Right ventricle myocardium inferior (tissue), 1 donor: ENCODE results near the gene KLHDC2. TPM values are rescaled to one million over a fixed set of nuclear protein-coding genes. Genes with fewer than 3 reads are reported as not detected.
"Not testable (repeated sequence)": the region's sequence is repeated elsewhere in the genome, so short reads cannot be mapped to it uniquely, and the experiment has no call there.

ENCODE experiments used
- ATAC-seq: fragments of 200-7000 bp; cut with Tn5 transposase; one replicate; pipeline ENCODE4 v1.9.1; 2020; ENCODE audit warnings: mild to moderate bottlenecking, moderate library complexity
- DNase-seq: peaks from one replicate; pipeline ENCODE4 v3.0.0; 2021; ENCODE audit errors: missing footprints
- intact Hi-C: fragments of 100-400 bp; cut with DNase I; formaldehyde crosslinking; loops from one replicate; pipeline ENCODE4 v1.11.0; 2022
- long read RNA-seq: library from polyadenylated mRNA; unstranded; transcript quantifications from one replicate; pipeline ENCODE4 v2.0.0, GENCODE V29; 2021
- total RNA-seq: library from RNA; stranded (reverse); fragmentation: NEBNext Ultra II Directional; extraction: Animal tissue kit (Norgen Biotek cat#: 25700); gene quantifications from one replicate; pipeline ENCODE4 v1.2.1, GENCODE V29; 2021
- donor health status: DM: no; HTN: yes; CAD: no; lungs with severe emphysema.

The KLHDC2 gene, protein sequence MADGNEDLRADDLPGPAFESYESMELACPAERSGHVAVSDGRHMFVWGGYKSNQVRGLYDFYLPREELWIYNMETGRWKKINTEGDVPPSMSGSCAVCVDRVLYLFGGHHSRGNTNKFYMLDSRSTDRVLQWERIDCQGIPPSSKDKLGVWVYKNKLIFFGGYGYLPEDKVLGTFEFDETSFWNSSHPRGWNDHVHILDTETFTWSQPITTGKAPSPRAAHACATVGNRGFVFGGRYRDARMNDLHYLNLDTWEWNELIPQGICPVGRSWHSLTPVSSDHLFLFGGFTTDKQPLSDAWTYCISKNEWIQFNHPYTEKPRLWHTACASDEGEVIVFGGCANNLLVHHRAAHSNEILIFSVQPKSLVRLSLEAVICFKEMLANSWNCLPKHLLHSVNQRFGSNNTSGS
- total RNA-seq, result 84.4 TPM
- long read RNA-seq, full-length matches to known transcripts, result 88 of 95 reads
- long read RNA-seq, partial matches to known transcripts, result 1 of 95 reads
- long read RNA-seq, other reads (novel, unspliced or antisense), result 6 of 95 reads

DNA sequence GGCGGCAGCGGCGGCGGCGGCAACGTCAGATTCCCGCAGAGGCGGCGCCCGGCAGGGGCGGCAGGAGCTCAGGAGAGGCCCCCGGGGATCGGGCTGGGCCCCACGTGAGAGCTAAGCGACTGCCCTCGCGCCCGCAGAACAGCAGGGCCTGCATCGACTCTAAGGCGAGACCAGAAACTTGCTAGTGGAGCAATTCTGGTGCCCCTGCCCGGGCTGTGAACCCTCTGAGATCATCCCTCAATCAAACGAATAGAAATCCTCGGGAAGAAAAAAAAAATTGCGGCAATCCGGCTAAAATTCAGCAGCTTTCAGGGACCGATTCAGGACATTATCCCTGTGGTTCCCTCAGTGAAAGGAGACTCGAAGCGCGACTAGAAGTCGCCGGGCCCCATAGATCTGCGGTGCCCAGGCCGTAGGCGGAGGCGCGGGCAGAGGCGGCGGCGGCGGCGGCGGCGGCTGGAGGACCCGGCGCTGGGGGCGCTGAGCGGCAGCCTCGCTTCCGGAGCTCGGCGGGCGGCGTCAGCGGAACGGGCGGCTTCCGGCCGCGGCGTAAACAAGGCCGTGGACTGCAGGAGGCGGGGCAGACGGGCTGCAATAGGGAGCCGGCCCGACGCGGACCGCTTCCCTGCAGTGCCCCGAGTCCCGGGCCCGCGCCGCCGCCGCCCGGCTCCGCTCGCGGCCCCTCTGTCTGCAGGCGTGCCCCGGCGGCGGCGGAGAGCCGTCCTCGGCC lies at the start of gene KLHDC2:
Gene KLHDC2, plus strand, starts transcription at position 583 of the 730 bp plus-strand sequence. CDS start 316 bp downstream, outside the sequence.
- DNase-seq, result peak; percentile 97
- ATAC-seq, result peak; percentile 96
- intact Hi-C loops, result loop anchor here (2.0 kb wide), 2 partner anchors 75 to 133 kb away; partner anchors contain the start of genes DNAAF2 and KLHDC1

DNA sequence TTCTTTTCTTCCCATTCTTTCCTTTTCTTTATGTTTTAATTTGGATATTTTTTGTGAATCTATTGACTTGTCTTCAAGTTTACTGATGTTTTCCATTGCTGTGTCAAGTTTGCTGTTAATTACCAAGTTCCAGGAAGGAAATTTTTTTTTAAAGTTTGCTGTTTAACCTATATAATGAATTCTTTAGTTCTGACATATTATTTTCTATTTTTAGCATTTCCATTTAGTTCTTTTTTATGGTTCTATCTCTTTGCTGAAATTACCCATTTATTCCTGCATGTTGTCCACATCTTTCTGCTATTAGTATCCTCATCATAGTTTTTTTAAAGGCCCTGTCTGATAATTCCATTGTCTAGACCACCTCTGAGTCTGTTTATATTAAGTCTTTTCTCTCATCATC lies 47.2 kb upstream of the KLHDC2 start:
- ATAC-seq, result no peak
- intact Hi-C loops, result no loop called here
- DNase-seq, result no peak

DNA sequence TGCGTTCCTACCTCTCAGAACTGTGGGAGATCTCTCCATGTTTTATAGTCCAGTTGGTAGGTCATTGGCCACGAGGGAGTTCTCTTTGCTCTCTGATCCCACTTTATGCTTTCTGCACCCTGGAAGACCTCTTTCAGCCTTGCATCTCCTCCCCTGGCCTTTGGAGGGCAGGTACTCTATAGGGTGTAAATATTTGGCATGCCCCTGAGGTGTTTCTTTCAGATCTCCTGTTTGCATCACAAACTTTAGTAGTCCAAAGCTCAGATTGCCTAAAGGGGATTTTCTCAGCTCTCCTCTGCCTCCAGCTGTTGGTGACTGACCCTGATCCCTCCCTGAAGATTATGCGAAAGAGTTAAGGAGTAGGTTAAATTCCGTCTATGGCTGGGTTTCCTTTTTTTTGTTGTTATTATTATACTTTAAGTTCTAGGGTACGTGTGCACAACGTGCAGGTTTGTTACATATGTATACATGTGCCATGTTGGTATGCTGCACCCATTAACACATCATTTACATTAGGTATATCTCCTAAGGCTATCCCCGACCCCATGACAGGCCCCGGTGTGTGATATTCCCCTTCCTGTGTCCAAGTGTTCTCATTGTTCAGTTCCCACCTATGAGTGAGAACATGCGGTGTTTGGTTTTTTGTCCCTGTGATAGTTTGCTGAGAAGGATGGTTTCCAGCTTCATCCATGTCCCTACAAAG lies 46.1 kb upstream of the KLHDC2 start:
- DNase-seq, ATAC-seq, intact Hi-C loops: not testable (repeated sequence)

DNA sequence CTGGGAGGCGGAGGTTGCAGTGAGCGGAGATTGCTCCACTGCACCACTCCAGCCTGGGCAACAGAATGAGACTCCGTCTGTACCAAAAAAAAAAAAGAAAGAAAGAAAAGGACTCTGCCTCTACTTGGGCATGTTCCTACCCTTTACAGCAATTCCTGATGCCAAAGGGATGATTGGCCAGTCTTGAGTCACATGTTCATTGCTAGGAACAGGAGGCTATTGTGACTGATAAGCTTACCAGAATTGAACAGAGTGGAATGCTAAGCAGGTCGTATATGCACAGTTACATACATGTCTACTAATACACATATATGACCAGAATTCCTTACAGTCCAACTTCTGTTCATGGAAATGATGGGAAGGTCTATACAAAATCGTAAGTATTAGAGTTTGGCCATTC lies 40.8 kb upstream of the KLHDC2 start:
- ATAC-seq (no peak), DNase-seq (no peak)
- intact Hi-C loops, result no loop called here

DNA sequence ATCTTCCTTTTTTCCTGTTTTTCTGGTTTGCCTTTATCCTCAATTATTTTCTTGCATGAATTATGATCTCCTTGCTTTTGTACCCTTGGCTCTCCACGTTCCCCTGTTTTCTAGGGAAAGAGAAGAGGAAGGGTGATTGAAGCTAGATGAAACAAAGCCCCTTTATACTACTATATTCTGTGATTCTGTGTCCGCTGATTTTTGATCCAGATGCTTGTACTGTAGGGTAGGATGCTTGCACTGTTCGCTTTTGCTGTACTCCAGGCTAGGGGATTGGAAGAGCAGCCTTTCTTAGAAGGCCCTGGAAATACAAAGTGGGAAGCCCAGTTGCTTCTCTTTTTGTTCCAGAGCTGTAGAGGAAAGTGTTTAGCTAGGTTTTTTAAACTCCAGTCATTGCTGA lies 35.1 kb upstream of the KLHDC2 start:
- no peak for DNase-seq
- intact Hi-C loops, result no loop called here
- no peak for ATAC-seq

DNA sequence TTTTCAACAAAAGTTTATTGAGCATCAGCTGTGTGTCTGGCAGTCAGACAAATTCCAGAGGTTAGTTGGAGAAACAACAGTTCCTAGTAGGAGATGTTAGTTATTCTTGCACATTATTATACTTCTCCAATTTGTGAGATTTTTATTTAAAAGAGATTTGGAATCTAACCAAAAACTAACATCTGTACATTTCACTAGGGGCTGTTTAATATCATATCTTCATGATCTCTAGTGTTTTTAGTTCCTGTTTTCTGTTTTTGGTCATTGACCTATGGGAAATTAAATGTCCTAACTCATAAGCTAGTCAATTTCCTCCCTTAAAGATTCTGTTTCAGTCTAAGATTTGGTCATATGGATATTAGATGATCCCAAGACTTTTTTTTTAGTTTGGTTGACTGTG lies 34.1 kb upstream of the KLHDC2 start:
- no peak for DNase-seq
- intact Hi-C loops, result no loop called here

DNA sequence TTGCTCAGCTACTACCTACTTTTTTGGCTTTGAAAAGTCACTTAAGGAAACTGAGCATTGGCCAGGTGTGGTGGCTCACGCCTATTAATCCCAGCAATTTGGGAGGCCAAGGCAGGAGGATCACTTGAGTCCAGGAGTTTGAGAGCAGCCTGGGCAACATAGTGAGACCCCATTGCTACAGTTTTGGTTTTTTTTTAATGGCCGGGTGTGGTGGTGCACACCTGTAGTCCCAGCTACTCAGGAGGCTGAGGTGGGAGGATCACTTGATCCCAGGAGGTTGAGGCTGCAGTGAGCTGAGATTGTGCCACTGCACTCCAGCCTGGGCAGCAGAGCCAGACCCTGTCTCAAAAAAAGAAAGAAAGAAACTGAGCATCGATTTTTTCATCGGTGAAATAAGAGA lies 32.3 kb upstream of the KLHDC2 start:
- intact Hi-C loops, ATAC-seq, DNase-seq: not testable (repeated sequence)

More for the DNA sequence above, 34.1 kb upstream of the KLHDC2 start:
- ATAC-seq, result no peak

DNA sequence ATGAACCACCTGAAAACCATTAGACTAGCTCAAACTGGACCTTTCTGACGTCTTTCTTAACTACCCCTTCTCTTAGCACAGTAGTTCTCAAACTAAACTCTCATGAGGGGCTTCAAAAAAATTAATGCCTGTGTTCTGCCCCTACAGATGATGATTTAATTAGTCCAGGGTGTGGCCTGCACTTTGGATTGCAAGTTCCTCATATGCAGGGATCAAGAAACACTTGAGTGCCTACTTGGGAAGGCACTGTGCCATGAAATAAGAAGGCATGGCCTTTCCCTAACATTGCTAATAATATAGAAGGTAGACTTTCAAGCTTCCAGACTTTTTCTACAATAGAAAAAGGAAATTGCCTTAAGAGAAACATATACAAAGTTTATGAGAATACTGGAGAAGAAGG lies 22.8 kb upstream of the KLHDC2 start:
- intact Hi-C loops, result no loop called here
- ATAC-seq (no peak), DNase-seq (no peak)

DNA sequence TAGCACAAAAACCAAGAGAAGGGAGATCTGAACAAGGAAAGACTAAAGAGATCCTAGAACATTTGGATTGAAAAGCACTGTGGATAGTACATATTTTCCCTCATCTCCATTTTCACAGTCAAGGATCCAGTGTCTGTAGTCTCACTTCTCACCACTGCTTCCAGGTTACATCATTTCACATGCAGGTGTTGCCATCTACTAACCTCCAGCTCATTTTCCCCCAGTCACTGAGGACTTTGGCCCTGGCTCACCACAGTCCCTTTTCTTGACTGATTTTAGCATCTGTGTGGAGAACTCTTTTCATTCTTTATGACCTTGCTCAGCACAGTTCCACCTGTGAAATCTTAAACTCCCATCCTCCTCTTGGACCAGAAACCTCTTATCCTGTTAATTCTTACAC lies 21.5 kb upstream of the KLHDC2 start:
- intact Hi-C loops, DNase-seq, ATAC-seq: not testable (repeated sequence)

DNA sequence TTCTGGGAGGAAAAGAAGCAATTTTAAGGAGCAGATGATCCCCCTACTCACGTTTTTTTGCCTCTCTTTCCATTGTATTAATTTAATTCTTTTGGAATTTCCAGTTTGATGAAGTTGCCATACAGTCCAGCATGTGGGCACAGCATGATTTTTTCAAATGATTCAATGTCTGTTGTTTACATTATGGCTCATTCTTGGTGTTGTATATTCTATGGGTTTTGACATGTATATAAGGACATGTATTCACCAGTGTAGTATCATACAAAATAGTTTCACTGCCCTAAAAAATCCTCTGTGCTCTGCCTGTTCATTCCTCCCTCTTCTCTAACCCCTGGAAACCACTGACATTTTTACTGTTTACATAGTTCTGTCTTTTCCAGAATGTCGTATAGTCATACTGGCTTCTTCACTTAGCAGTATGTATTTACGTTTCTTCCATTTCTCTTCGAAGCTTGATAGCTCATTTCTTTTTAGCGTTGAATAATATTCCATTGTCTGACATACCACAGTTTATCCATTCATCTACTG lies 13.3 kb upstream of the KLHDC2 start:
- intact Hi-C loops, result no loop called here
- DNase-seq, result no peak
- ATAC-seq, result no peak

DNA sequence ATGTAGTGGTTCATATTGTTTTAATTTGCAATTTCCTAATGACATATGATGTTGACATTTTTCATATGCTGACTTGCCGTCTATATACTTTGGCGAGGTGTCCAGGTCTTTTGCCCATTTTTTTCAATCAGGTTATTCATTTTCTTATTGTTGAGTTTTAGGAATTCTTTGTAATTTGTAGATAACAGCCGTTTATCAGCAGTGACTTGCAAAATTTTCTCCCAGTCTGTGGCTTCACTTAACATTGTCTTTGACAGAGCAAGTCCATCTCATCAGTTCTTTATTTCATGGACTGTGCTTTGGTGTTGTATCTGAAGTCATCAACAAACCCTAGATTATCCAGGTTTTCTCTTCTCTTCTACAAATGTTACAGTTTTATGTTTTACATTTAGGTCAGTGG lies 12.6 kb upstream of the KLHDC2 start:
- intact Hi-C loops, result no loop called here
- DNase-seq (no peak), ATAC-seq (no peak)

DNA sequence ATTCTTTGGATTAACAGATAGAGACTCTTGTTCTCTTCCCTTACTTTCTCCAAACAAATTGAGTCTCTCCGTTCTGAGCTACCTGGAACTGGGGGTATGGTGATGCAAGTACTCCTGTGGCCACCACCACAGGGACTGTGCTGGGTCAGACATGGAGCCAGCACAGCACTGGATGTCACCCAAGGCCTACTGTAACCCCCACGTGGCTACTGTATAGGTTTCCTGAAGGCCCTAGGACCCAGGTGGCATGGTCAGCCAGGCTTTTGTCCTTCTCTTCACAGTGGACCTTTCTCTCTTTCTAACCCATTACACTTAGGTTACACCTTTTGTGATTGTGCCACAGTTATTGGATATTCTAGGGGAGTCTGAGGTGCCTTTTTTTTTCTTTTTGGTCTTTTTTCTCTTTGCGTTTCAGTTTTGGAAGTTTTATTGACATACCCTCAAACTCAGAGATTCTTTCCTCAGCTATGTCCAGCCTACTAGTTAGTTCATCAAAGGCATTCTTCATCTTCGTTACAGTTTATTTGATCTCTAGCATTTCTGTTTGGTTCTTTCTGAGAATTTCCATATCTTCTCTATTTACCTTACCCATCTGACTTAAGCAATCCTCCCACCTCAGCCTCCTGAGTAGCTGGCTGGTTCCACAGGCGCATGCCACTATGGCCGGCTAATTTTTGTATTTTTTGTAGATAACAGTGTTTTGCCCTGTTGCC lies 6.0 kb upstream of the KLHDC2 start:
- no peak for DNase-seq
- no peak for ATAC-seq
- intact Hi-C loops, result no loop called here

DNA sequence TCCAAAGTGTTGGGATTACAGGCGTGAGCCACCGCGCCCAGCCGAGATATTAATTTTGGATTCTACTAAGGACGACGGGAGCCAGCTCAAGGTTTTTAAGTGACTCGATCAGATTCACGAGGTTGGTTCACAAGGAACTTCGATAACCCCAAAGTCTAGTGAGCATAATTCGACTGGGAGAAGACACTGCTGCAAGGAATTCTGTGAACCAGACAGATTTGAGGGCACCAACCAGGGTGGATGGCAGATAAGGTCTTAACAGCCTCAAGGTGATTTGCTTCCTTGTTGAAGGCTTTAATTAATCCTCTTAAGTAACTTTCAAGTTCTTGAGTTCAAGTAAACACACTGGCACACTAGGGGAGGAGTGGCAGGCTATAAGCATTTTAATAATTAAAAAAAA lies 1.1 kb upstream of the KLHDC2 start:
- DNase-seq, result no peak
- intact Hi-C loops, result no loop called here
- no peak for ATAC-seq

DNA sequence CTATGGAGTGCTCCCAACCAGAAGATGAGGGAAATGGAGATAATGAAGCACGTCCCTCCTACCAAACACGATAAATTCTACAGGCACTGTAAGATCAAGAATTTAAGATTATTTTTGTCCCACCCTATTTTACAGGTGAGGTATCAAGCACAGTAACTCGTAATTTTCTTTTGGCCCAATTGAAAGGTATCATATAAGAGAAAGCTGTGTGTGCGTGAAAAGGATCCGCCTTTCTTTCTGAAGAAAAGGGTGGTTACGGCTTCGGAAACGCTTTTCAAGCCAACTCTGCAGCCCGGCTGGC lies 733 bp upstream of the KLHDC2 start:
- intact Hi-C loops, result no loop called here
- ATAC-seq, result no peak
- no peak for DNase-seq

DNA sequence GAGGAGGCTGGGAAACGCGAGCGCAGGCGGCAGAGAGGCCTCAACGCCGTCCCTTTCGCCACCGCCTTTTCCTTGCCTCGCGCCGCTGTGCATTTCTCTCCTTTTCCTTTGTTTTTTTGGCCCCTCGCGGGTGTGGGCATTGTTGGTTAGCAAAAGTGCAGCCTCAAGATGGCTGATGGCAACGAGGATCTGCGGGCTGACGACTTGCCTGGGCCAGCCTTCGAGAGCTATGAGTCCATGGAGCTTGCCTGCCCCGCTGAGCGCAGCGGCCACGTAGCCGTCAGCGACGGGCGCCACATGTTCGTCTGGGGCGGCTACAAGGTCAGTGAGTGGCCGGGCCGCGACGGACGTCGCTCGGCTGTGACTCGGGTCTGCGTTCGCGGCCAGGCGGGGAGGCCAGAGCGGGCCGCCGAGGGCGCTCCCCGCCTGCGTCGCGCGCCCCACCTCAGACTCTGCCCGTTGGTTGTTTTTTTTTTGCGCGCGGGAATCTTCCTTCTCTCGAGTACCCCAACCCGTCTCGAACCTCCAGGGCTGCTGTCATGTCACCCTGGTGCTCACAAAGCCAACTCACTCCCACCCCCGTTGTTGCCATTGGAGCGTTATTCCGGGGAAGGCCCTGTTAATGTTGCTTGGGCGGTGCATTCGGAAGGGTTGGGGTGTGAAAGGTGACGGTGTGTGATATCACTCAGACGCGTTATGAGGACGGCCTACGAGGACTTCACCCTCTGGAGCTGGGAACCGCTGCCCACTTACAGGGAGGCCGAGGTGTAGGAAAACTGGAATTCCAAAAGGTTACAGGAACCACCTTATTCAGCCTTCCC lies 558 bp downstream of the KLHDC2 start:
- intact Hi-C loops, result loop anchor here (2.0 kb wide), 2 partner anchors 76 to 134 kb away; partner anchors contain the start of genes DNAAF2 and KLHDC1
- ATAC-seq (peak; percentile 45), DNase-seq (peak; percentile 71)

DNA sequence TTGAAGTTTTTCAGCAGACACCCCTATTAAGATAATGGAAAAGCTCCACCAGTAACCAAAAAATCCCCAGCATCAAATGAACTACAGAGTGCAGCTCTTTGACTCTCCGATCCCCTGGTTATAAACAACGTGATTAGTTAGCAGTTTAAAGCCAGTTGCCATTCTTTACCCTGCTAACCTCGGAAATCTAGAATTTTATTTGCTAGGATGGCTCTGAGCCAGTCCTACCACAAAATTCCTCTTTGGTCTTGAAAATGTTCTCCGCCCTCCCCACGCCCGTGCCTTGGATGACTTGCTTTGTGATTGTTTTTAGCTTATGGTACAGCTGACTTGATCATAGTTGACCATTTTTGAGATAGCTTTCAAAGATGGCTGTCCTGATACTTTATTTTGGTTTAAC lies 1.2 kb downstream of the KLHDC2 start:
- intact Hi-C loops, result loop anchor here (2.0 kb wide), 2 partner anchors 76 to 134 kb away; partner anchors contain the start of genes DNAAF2 and KLHDC1
- DNase-seq, result no peak
- ATAC-seq, result no peak

DNA sequence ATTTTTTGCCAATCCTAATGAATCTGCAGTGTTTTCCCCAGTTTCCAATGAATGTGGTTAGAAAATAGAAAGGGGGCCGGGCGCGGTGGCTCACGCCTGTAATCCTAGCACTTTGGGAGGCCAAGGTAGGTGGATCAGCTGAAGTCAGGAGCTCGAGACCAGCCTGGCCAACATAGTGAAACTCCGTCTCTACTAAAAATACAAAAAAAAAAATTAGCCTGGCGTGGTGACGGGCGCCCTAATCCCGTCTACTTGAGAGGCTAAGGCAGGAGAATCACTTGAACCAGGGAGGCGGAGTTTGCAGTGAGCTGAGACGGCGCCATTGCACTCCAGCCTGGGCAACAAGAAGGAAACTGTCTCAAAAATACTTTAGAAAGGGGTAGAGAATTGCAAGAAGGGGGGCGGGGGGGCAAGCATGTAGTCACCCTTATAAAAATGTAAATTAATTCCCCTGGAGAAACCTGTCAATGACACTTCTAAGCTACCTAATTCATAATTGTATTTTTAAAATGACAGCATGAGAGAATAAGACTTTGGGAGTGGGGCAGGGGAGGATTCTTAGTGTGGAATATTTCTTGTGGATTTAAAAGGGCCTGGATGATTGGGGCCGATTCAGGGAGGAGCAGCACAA lies 1.7 kb downstream of the KLHDC2 start:
- no peak for ATAC-seq
- intact Hi-C loops, result loop anchor here (2.0 kb wide), 2 partner anchors 77 to 135 kb away; partner anchors contain the start of genes DNAAF2 and KLHDC1

More for the DNA sequence above, 1.7 kb downstream of the KLHDC2 start:
- no peak for DNase-seq
